Stimulated activated CD4-positive, alpha-beta T cell treated with anti-CD3 and anti-CD28 coated beads, Interleukin-1b, Interleukin-23, amount 100 ng/mL, for 4 hours (primary cell): ENCODE results near the gene FAM114A1.

ENCODE experiments used
- DNase-seq, 2 donors: peaks; one replicate each; pipeline ENCODE4 v3.0.0-alpha.2; 2020; ENCODE audit warnings: low read depth in 2 of 2

FAM114A1 gene

DNA sequence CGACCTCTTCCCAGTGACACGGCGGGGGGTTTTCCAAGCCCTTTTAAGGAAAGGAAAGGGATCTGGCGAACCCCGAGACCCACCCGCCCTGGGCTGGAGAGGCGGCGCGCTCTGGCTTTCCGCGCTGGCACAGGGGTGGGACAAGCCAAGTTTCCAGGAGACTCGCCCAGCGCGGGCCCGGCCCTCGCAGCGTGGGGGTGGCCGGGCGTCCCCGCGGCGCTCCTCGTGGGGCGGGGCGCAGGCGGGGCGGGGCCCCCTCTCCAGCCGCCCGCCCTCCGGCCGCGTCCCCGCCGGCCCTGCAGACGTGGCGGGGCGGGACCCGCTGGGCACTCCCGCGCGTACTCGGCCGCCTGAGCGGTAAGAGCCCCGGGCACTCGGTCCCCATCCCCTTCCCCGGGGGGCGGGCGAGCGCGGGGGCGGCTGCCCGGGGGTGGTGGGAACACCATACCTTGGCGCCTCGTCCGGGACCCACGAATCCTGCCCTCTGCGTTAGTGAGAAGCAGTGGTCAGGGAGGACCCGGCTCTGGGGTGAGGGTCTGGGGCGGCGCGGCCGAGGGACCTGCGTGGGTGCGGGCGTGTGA lies at the start of gene FAM114A1:
Gene FAM114A1, plus strand, starts transcription at position 329 of the 581 bp plus-strand sequence. CDS start 10,273 bp downstream, outside the sequence.
- peak in 1 of 2 donors; percentile 32 for DNase-seq

DNA sequence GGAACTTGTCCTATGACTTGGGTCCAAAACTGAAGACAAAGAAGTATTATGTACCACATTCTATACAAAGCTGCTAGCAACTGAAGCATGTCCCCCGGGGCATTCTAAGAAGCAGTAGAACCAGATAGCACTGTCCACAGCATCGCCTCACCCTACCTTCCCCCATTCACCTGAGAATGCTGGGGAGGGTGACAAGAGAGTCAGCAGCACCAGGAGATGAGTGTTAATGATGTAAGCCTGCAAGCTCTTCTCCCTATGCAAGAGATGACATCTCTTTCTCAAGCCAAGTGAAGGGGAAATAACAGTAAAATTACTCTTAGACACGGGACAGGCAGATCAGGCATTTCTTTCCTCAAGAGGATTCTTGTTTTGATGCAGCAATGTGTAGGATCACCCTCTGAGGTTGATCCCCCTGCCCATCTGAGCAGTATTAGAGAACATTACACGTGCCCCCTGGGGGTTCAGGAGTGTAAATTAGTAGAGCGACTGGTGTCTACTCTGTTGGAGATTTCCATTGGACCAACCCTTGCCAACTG lies 49.1 kb upstream of the FAM114A1 start:
- DNase-seq = no peak

DNA sequence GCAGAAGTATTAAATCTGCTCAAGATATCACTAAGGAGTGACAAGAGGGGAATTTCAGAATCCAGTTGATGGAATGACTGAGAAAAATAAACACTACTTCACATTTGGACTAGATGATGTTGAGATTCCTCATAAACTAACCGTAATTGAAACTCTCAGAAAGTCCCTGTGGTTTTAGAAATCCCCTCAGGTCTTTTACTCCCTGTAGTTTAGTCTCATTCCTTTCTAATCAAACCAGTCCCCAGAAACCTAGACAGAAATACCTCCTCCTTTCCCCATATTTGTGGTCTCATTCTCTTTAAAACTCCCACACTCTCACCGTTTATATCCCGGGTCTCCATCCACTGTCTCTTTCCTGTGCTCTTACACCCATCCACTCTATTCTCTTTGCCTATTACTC lies 48.0 kb upstream of the FAM114A1 start:
- no peak for DNase-seq

DNA sequence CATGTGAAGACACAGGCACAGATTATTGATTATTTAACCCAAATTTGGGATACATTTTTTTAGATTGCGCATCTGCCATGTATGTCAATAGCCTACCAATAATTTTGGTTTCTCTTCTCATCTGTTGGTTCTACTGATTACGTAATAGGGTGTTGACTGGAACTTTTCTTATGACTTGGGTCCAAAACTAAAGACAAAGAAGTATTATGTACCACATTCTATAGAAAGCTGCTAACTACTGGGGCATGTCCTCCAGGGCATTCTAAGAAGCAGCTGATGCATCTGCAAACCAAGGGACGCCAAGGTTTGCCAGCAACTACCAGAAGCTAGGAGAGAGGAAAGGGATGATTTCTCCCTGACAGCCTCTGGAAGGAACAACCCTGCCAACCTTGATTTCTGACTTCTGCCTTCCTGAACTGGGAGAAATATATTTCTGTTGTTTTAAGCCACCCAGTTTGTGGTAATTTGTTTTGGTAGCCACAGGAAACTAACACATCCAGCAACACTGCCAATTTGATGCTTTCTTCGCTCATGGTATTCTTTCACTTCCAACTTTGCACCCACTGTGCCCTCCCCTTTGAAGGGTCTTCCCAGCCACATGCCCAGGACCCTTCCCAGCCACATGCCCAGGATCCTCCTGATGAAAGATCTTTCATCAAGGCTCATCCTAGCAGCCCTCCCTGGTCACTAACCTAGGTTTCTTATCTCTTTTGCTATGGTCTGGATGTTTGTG lies 47.1 kb upstream of the FAM114A1 start:
- DNase-seq = no peak

DNA sequence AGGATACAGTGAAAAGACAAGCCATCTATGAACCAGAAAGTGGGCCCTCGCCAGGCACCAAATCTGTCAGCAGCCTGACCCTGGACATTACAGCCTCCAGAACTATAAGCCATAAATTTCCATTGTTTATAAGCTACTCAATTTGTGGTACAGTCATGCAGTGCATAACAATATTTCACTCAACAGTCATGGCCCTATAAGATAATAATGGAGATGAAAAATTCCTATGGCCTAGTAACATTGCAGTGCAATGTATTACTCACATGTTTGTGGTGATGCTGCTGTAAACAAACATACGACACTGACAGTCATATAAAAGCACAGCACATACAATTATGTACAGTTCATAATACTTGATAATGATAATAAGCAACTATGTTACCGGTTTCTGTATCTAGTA lies 45.9 kb upstream of the FAM114A1 start:
- DNase-seq = no peak

DNA sequence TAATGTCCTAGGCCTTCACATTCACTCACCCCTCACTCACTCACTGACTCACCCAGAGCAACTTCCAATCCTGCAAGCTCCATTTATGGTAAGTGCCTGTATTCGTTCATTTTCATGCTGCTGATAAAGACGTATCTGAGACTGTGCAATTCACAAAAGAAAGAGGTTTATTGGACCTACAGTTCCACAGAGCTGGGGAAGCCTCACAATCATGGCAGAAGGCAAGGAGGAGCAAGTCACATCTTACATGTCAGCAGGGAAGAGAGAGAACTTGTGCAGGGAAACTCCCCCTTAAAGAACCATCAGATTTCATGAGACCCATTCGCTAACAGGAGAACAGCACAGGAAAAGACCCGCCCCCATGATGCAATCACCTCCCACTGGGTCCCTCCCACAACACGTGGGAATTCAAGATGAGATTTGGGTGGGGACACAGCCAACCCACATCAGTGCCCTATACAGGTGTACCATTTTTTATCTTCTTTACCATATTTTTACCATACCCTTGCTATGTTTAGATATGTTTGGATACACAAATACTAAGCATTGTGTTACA lies 44.8 kb upstream of the FAM114A1 start:
- no peak for DNase-seq

DNA sequence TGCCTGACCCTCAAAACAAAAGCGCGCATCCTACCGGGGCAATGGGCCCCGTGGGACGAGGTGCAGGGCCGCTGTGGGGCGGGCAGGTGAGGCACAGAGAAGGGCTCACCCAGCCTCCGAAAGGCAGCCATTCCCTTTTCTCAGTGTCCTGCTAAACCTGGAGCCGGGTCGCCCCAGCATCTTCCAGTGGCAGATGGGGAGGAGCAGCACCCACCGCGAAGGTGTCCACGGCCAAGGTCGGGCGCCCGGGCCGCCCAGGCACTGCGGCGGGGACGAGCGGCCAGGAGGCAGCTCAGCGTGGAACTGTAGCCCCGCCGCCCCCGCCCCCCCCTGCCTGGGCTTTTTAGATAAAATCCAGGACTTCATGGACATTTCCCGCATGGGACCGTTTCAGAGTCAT lies 43.8 kb upstream of the FAM114A1 start:
- no peak for DNase-seq

DNA sequence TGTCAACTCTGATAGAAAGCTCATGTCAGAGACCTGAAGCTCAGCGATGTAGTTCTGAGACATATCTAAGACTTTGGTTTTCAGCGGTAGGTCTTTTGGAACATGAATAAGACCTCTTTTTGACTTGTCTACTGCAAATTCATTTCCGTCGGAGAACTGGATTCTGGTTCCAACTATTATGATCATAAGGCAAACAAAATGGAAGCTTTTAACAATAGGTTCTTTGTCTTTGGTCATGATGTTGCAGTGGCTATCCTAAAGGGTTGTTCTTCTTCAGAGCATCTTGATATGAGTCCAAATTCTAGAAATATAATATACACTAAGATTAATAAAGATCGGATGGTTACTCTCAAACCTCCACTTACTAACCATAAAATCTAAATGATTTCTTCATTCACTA lies 38.4 kb upstream of the FAM114A1 start:
- DNase-seq = no peak

DNA sequence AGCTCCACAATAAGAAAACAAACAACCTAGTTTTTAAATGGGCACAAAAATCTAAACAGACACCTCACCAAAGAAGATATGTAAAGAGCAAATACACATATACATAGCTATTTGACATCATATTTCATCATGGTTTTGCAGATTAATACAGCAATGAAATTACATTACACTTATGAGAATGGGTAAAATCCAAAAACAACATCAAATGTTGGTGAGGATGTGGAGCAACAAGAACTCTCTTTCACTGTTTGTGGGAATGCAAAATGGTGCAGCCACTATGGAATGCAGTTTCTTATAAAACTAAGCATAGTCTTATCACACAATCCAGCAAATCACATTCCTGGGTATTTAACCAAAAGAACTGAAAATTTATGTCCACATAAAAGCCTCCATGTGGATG lies 36.0 kb upstream of the FAM114A1 start:
- DNase-seq = no peak

DNA sequence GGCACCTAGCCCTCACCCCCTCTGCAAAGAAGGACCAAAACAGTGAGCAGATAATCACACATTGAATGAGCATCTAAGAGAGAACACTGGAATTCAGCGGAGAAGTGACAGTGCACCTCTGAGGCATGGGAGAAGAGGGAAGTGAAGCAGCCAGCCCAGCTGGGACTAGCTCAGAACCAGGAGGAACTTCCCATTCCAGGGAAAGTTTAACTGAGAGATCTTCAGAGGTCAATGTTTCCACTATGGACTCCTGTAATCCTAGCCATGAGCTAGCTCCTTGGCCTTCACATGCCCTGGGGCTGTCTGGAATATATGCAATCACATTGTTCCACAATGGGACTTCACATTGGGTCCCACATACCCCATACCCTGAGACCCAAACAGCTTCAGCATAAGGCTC lies 35.4 kb upstream of the FAM114A1 start:
- DNase-seq = no peak

DNA sequence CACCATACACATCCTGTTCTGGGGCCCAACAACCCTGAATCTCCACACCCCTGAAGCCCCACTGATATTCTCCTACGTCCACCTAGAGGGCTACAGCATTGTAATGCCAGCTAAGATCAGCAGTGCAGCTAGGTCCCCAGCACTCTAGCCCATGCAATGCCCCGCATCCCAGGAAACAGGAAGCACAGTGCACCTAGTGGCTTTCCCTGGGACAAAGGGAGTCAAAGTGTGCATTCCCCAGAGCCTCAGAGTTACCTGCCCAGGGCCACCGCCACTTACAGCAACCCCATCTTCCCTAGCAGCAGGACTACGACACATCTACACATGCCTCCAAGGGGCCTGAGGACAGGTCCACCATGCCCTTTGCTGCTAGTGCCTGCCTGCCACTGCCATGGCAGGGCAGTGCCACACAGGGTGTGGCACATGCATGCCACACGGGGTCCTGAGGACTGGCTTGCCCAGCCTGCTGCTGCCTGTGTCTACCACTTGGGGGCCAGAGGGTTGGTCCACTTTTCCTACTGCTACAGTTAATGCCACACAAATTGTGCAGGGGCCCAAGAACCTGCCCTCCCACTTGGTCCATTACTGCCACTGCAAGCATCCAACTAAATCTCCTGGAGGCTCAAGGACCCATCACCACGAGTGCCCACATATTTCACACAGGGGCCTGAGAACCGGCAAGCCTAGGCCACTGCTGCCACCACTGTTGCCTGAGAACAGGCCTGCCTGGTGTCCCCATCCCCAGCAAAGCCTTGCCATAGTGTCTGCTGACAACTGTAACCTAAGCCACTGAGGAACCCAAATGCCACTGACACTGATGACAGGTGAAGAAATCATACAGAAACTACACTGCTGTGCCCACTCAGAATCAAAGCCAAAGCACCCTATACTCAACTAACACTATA lies 34.7 kb upstream of the FAM114A1 start:
- DNase-seq = no peak

DNA sequence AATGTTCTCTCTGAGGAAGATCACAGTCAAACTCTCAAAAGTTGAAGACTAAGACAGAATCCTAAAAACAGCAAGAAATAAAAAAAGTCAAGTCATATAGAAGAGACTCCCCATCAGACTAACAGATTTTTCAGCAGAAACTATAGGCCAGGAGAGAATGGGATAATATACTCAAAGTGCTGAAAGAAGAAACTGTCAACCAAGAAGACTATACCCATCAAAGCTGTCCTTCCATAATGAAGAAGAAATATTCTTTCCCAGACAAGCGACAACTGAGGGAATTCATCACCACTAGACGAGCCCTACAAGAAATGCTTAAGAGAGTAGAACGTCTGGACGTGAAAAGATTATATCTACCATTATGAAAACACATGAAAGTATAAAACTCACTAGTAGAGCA lies 33.0 kb upstream of the FAM114A1 start:
- DNase-seq = no peak

DNA sequence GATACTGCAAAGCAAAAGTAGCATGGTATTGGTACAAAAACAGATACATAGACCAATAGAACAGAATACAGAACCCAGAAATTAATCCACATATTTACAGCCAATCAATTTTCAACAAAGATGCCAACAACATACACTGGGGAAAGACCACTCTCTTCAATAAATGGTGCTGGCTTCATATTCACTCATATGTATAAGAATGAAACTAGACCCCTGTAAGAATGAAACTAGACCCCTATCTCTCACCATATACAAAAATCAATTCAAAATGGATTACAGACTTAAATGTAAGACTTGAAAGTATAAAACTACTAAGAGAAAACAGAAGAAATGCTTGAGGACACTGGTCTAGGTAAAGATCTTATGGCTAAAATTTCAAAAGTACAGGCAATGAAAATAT lies 30.3 kb upstream of the FAM114A1 start:
- no peak for DNase-seq

DNA sequence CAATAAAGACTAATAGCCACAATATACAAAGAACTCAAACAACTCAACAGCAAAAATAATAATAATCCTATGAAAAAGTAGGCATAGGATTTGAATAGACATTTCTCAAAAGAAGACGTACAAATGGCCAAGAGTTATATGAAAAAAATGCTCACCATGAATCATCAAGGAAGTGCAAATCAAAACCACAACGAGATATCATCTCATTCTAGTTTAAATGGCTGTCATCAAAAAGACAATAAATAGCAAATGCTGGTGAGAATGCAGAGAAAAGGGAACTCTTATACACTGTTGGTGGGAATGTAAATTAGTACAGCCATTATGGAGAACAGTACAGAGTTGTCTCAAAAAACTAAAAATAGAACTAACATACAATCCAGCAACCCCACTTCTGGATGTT lies 29.8 kb upstream of the FAM114A1 start:
- DNase-seq = no peak

DNA sequence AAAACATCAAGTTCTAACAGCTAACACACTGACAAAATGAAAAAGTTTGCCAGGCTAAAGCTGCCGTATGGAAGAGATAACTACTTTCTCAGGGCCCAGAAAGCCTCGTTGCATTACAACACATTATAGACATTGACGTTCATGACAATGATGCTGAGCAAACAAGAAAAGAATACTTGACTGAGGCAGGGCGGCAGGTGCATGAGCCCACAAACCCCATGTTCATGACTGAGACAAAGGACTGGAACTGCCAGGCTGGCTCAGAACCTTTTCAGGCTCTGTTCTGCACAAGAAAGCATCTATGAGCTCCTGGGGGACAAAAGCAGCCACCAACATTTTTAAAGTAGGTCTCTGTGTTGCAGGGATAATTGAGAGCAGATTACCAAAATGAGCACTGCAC lies 24.6 kb upstream of the FAM114A1 start:
- DNase-seq = no peak

DNA sequence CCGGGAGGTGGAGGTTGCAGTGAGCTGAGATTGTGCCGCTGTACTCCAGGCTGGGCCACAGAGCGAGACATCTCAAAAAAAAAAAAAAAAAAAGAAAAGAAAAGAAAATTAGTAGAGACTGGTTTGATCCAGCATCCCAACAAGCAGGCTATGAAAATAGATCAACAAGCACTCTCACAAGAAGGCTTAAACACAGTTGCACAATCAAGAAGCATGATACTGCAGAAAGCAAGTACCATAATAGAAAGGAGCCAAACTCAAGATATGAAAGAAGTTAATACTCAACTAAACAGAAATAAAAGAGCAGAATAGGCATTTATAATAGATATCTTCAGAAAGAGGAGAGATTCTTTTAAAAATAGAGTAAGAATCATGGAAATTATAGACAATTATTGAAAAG lies 21.6 kb upstream of the FAM114A1 start:
- no peak for DNase-seq

DNA sequence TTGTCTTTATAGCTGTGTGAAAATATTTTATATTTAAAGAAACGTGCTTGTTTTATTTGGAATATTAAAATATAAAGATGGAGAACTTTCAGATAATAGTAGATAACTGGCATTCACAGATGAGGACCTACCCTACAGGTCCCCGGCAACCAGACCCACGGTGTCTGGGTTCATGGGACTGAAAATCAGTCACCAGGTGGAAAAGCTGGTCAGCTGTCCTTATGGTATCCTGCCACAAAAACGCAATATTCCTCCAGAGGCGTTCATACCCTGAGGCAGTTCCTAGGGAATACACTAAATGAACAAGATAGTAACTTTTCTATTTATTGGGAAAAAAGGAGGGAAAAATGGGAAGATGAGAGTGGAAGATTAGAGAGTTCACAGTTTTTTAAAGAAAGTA lies 12.1 kb upstream of the FAM114A1 start:
- no peak for DNase-seq

DNA sequence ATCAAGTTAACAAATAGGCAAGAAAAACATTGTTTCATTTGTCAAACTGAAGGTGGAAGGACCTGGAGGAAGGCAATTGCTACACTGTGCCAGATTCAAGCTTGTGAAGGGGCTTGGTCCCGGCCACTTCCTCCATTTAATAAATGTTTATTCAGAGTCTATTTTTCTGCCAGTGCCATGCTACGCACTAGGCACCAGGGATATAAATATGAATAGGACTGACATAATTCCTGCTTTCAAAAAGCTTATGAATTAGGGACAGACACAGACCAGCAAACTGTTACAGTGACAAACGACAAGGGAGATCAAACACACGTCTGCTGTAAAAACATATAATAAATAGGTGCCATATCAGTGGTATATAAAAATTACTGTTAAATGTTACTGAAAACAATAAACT lies 11.6 kb upstream of the FAM114A1 start:
- DNase-seq = no peak

DNA sequence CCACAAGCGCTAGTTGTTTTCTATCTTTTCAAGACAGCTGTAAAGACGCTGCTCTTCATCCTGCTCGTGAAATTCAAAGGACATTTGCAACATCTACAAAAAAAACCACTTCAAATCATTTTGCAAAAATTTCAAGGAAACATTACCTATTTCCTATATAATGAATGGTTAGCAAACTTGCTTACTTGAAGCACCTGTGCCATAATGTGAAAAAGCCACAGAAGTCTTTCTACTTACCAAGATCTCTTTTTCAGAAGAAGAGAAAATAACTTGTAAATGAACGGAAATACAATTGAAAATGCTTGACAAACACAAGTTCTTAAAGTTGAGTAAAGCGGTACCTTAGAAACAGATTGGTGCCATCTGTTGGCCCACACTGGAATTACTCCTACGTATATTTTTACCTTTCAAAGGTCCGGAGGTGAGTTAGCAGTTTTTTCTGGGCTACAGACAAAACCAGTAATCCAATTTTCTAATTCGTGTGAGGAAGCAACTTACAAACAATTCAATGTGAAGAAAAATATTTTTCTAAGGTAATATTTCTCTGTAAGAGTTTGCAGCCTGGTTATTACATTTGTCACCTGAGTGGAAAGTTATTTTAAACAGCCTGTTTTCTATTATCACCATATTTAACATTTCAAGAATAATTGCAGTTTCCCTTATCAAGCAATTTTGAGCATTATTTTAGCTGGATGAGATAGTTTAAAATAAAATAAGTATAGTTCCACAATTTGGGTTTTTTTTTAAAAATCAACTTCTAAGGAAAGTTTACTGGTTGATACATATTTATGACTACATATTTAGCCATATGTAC lies 10.9 kb upstream of the FAM114A1 start, which contains the start of gene TLR6:
Gene TLR6, minus strand, starts transcription at position 294 of the 814 bp plus-strand sequence. CDS start 27,344 bp downstream, outside the sequence.
- DNase-seq = peak; percentile 17 to 61

DNA sequence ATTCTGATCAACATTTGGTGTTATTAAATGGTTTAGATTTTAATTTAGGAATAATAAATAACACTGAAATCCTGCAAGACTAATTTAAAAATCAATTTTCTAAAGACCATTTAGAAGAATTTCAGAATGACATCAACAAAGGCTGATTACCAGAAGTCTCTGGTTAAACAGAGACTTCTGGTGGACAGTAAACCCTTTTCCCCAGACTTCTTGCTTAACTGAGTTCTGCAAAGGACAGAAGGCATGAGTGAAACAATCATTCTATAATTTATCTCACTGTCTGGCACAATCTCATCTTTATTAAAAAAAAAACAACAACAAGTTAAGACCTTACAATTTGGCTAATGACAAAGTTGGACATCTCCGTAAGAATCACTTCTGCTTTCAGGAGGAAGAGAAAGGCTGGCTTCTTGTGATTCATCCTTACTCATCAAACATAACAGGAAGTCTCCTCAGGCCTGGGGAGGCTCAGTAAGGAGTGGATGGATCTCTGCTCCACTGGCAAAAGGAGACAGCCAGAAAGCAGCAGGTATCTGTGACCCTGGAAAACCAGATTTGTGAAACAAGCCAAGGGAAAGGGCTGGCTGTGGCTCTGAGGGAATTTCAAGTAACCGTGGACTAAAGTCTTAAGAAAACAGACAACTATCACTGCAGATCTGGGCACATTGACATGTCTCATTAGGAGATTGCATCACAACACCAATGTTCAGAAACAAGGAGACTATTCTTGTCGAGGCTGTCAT lies 10.1 kb upstream of the FAM114A1 start:
- no peak for DNase-seq

DNA sequence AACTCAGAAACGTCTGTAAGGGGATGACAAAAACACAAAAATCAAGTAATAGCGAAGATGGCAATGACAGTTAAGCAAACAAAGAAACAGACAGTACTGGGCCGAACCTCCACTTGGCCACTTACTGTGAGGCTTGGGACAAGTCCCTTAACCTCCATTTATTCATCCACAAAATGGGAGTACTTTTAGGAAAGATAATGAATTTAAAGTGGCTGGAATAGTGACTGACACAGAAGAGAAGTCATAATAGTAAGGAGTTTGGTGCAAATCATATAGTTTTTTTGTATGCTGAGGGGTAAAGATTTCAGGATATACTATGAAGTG lies 9.5 kb upstream of the FAM114A1 start:
- DNase-seq = no peak
